Endometrial microvascular endothelial cells (primary cell): ENCODE data around the gene TMC2. TPM values are rescaled to one million over a fixed set of nuclear protein-coding genes. Genes with fewer than 3 reads are reported as not detected.
"Not testable (repeated sequence)": the region's sequence is repeated elsewhere in the genome, so short reads cannot be mapped to it uniquely, and the experiment has no call there.

ENCODE experiments used
- in situ Hi-C: cut with HindIII; loops from 2 replicates; pipeline ENCODE4 v1.10.0; 2017; ENCODE audit warnings: low sequenced_read_pairs, low pct_unique_long_range_greater_than_20kb; ENCODE audit errors: inconsistent ontology term
- total RNA-seq: library from RNA; depleted of rRNA; stranded (reverse); fragments of >200 nt; gene quantifications from one replicate; pipeline ENCODE4 v1.2.3, GENCODE V29; 2015; ENCODE audit errors: inconsistent ontology term

TMC2 gene
- total RNA-seq, 1 donor from 2014 or later, result not detected

- in situ Hi-C loops, result no loop called here
Observed at GRCh38 chr20:2654384-2654822, 118.0 kb downstream of the TMC2 start.

- in situ Hi-C loops, result no loop called here
Observed at GRCh38 chr20:2654831-2655230, 118.5 kb downstream of the TMC2 start.

DNA sequence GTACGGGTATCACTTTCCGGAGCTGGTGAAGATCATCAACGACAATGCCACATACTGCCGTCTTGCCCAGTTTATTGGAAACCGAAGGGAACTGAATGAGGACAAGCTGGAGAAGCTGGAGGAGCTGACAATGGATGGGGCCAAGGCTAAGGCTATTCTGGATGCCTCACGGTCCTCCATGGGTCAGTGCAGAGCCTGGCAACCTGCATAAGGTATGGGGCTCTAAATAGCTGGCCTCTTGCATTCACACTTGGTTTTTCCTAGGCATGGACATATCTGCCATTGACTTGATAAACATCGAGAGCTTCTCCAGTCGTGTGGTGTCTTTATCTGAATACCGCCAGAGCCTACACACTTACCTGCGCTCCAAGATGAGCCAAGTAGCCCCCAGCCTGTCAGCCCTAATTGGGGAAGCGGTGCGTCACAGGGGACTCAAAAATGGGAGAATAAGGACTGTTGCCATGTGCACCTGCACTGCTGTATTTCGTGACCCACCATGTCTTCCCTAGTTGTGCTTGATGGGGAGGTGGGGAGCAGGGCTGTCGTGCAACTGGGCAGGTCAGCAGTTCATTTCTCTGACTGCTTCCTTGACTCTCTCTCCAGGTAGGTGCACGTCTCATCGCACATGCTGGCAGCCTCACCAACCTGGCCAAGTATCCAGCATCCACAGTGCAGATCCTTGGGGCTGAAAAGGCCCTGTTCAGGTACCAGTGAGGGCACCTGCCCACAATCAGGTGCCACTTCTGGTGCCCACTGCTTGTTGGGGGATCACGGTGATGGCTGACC is 119.2 kb downstream of the TMC2 start:
- in situ Hi-C loops, result no loop called here

- in situ Hi-C loops, result no loop called here
Observed at GRCh38 chr20:2656471-2657117, 120.2 kb downstream of the TMC2 start.

GRCh38 chr20:2657241-2657640 is 120.9 kb downstream of the TMC2 start:
- in situ Hi-C loops, result no loop called here

DNA sequence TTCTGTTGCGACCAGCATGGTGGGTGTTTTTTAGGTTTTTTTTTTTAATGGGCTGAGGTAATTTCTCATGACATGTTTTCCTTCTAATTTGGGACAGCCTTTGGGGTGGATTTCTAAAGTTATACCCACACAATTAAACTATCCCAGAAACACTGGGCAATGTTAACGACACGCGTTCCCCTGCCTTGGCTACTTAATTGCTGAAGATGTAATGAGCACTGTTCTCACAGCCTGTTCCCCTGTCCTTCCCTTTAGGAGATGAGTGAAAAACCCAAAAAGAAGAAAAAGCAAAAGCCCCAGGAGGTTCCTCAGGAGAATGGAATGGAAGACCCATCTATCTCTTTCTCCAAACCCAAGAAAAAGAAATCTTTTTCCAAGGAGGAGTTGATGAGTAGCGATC is 121.3 kb downstream of the TMC2 start:
- in situ Hi-C loops, result no loop called here

GRCh38 chr20:2658414-2659354 is 122.3 kb downstream of the TMC2 start:
- in situ Hi-C loops, result no loop called here

DNA sequence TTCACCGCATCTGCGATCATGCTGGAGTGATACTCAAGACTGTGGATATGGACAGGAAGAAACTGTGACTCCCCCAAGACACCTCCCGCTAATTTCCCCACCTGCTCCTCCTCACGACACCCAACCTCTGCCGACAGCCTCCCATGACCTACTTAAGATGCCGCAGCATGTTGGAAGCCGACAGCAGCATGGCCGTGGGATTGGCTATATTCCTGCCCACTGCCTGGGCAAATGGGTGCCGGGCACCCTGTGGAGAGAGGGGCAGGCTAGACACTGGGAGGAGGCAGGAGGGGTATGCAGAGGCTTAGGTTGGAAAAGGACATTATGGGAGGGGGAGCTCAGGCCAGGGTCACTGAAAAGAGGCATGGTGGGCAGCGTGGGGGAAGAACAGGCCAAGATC is 123.2 kb downstream of the TMC2 start:
- in situ Hi-C loops, result no loop called here

DNA sequence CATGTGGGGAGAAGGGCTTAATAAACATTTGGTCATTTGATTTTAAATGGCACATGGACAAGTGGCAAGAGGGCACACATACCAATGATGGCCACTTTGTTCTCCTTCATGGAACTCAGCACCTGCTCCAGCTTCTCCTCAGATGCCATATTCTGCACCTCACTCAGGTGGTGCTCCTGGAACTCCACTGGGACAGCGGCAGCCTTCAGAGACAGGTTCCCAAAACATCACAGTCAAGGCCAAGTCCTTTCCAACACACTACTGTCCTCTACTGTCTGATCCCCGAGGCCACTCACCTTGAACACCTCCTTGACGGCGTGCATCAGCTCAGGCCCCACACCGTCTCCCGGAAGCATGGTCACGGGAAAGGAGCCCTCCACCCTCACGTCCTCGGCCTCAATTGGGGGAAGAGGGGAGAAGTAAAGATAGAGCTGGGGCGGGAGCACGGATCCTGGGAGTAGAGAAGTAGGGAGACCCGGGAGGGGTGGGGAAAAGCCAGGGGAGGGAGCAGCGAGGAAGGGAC is 127.1 kb downstream of the TMC2 start:
- in situ Hi-C loops, result no loop called here

- in situ Hi-C loops, result no loop called here
Observed at GRCh38 chr20:2663887-2664719, 127.7 kb downstream of the TMC2 start, which contains the start of gene IDH3B. TSS of gene IDH3B (minus strand) at chr20:2664216. CDS start at chr20:2664188, 28 bp downstream.

- in situ Hi-C loops, result no loop called here
Observed at GRCh38 chr20:2671977-2672376, 135.6 kb downstream of the TMC2 start.

- in situ Hi-C loops, result no loop called here
Observed at GRCh38 chr20:2672446-2672845, 136.1 kb downstream of the TMC2 start.

DNA sequence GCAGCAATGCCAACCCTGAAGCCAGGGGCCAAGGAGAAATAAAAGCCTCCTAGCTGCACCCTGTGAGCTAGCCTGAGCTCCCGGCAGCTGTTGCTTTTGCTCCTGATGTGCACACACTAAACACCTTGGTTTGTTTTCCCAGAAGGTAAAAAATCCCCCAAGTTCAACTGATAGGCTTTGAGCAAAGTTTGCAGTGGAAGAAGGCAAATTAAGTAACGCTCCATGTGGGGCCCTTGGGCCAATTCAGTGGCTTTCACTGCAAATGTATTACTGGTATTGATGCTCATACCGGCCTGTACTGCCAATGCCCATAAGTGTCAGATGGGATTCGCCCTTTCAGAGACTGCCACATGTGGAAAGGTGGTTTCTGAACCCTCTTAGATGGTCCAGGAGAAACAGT is 137.1 kb downstream of the TMC2 start:
- in situ Hi-C loops, result no loop called here

DNA sequence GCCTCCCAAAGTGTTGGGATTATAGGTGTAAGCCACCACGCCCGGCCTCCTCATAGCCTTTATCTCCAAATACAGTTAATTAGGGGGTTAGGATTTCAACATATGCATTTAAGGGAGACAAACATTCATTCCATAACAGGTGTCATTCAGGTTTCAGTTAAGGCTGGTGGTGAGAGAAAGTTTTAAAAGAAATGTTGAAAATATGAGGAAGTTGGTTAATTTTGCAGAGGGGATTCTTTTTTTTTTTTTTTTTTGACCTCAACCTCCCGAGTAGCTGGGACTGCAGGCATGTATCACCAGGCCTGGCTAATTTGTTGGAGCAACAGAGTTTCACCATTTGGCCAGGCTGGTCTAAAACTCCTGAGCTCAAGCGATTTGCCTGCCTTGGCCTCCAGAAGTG is 143.7 kb downstream of the TMC2 start:
- in situ Hi-C loops, result no loop called here

DNA sequence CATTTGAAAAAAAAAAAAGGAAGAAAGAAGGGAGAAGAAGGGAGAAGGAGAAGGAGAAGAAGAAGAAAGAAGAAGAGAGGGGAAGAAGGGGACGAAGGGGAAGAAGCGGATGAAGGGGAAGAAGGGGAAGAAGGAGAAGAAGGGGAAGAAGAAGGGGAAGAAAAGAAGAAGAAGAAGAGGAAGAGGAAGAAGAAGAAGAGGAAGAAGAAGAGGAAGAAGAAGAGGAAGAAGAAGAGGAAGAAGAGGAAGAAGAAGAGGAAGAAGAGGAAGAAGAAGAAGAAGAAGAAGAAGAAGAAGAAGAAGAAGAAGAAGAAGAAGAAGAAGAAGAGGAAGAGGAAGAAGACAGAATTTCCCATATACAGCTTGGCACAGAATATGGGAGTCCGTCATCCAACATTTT is 145.7 kb downstream of the TMC2 start:
- in situ Hi-C loops, result not testable (repeated sequence)

DNA sequence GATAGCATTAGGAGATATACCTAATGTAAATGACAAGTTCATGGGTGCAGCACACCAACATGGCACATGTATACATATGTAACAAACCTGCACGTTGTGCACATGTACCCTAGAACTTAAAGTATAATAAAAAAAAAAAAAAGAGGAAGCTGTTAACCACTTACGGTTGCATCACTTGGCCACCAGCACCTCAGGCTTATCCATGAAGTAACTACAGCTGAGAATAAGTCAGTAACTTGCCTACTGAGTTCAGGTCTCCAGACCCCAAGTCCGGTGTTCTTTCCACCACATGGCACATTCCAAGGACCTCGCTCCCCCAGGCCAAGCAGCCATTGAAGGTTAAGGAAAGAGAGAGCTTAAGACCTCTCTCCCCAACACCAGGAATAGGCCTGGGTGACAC is 148.4 kb downstream of the TMC2 start:
- in situ Hi-C loops, result not testable (repeated sequence)

DNA sequence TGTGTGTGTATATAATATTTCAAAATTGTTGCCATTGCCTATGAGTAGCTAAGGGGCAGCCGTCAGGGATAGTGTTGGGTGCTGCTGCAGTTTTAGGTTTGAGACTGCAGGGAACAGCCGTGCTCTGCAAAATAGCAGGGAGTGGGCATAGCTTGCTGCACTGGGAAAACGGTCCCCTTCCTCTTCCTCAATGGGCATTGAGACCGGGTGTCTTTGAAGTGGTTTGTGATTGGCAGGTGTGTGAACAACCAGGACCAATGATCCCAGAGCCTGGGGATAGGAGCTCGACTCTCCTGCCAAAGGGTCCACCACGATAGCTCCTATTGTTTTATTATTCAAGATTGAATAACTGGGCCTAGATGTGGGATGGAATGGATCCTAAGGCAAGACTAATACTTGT is 151.1 kb downstream of the TMC2 start:
- in situ Hi-C loops, result no loop called here

- in situ Hi-C loops, result no loop called here
Observed at GRCh38 chr20:2688041-2688591, 151.7 kb downstream of the TMC2 start.
